Measurements from ENCODE around the gene PLAAT2.

GRCh38 chr11:63552921-63553320 lies 10.3 kb downstream of the PLAAT2 start:
- TF ChIP-seq MAX (CRISPR knock-in tag; IDR thresholded peaks at IDR 0.05), result no peak
- no peak for TF ChIP-seq EP300 (IDR thresholded peaks at IDR 0.05; ENCODE audit: low read length)
- TF ChIP-seq SRSF3 (IDR thresholded peaks at IDR 0.05; ENCODE audit: insufficient read depth, low read length), result no peak
- no peak for TF ChIP-seq CBX5 (IDR thresholded peaks at IDR 0.05; ENCODE audit: borderline replicate concordance, low read depth)
- no peak for TF ChIP-seq POLR2A (conservative IDR thresholded peaks at IDR 0.05)

Measured in K562 (cell line).